ENCODE measurements around the gene BANF2.

- TF ChIP-seq POLR2A (IDR thresholded peaks at IDR 0.05) = no peak
- TF ChIP-seq, protein P1, sequence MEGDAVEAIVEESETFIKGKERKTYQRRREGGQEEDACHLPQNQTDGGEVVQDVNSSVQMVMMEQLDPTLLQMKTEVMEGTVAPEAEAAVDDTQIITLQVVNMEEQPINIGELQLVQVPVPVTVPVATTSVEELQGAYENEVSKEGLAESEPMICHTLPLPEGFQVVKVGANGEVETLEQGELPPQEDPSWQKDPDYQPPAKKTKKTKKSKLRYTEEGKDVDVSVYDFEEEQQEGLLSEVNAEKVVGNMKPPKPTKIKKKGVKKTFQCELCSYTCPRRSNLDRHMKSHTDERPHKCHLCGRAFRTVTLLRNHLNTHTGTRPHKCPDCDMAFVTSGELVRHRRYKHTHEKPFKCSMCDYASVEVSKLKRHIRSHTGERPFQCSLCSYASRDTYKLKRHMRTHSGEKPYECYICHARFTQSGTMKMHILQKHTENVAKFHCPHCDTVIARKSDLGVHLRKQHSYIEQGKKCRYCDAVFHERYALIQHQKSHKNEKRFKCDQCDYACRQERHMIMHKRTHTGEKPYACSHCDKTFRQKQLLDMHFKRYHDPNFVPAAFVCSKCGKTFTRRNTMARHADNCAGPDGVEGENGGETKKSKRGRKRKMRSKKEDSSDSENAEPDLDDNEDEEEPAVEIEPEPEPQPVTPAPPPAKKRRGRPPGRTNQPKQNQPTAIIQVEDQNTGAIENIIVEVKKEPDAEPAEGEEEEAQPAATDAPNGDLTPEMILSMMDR (IDR thresholded peaks at IDR 0.05) = no peak
Measured at GRCh38 chr20:17771206-17772004, 71.6 kb downstream of the BANF2 start.

All from testis (tissue), 2 donors.